ENCODE results near the gene HPN.

GRCh38 chr19:35069696-35070095 is 28.2 kb downstream of the HPN start:
- TF ChIP-seq EZH2phosphoT487 (IDR thresholded peaks at IDR 0.05; ENCODE audit: low read depth) (no peak), CTCF (IDR thresholded peaks at IDR 0.05; ENCODE audit: low read depth, low read length) (no peak)

All from OCI-LY3 (cell line).